Osteocyte (in vitro differentiated cells): Measurements from ENCODE around the gene LGALS4. TPM values are rescaled to one million over a fixed set of nuclear protein-coding genes. Genes with fewer than 3 reads are reported as not detected.

Experiments
- DNase-seq: peaks from one replicate; pipeline ENCODE4 v3.0.0; 2021; ENCODE audit warnings: mixed read lengths; ENCODE audit not compliant: unreplicated experiment; ENCODE audit errors: extremely low spot score
- H3K27ac Mint-ChIP-seq: one replicate; pipeline ENCODE4 v1.8.0; 2021; ENCODE audit warnings: mild to moderate bottlenecking, mixed read lengths; ENCODE audit not compliant: unreplicated experiment
- H3K27me3 Mint-ChIP-seq: one replicate; pipeline ENCODE4 v1.8.0; 2021; ENCODE audit warnings: mixed read lengths; ENCODE audit not compliant: unreplicated experiment
- H3K36me3 Mint-ChIP-seq: one replicate; pipeline ENCODE4 v1.8.0; 2021; ENCODE audit warnings: mixed read lengths; ENCODE audit not compliant: unreplicated experiment
- H3K4me1 Mint-ChIP-seq: one replicate; pipeline ENCODE4 v1.8.0; 2021; ENCODE audit warnings: mixed read lengths; ENCODE audit not compliant: unreplicated experiment
- H3K4me3 Mint-ChIP-seq: one replicate; pipeline ENCODE4 v1.8.0; 2021; ENCODE audit warnings: mild to moderate bottlenecking, moderate library complexity, mixed read lengths; ENCODE audit not compliant: unreplicated experiment
- H3K9me3 Mint-ChIP-seq: one replicate; pipeline ENCODE4 v1.8.0; 2021; ENCODE audit warnings: mixed read lengths; ENCODE audit not compliant: unreplicated experiment
- CTCF ChIP-seq: fragments of 200-600 bp; sonication (generic); IDR thresholded peaks from 2 replicates; pipeline ENCODE4 v1.5.0; 2021; ENCODE audit warnings: antibody characterized with exemption, mild to moderate bottlenecking, moderate library complexity
- total RNA-seq: library from RNA; stranded (reverse); gene quantifications from 2 replicates; pipeline ENCODE4 v1.2.1, GENCODE V29; 2021

Gene LGALS4
- total RNA-seq, 1 donor from 2014 or later: not detected

- no peak for DNase-seq
- H3K27ac Mint-ChIP-seq: no peak overlapping the region
- no peak overlapping the region for H3K4me3 Mint-ChIP-seq
- H3K36me3 Mint-ChIP-seq: peaks cover 73% of the 10 kb centered on the region
- H3K27me3 Mint-ChIP-seq: no peaks in the 10 kb centered on the region
- no peaks in the 10 kb centered on the region for H3K9me3 Mint-ChIP-seq
- H3K4me1 Mint-ChIP-seq: peaks cover 4% of the 10 kb centered on the region
- no peak for TF ChIP-seq CTCF
These were observed 29.2 kb upstream of the LGALS4 start for GRCh38 chr19:38841787-38842438.

- Mint-ChIP-seq H3K9me3 (no peaks in the 10 kb centered on the region), H3K36me3 (peaks cover 78% of the 10 kb centered on the region), H3K4me1 (peaks cover 3% of the 10 kb centered on the region), H3K27ac (no peak overlapping the region), H3K27me3 (no peaks in the 10 kb centered on the region), H3K4me3 (no peak overlapping the region)
- TF ChIP-seq CTCF: no peak
- DNase-seq: no peak
These were observed 28.5 kb upstream of the LGALS4 start for GRCh38 chr19:38841180-38841766.

GRCh38 chr19:38840583-38840968 lies 27.8 kb upstream of the LGALS4 start:
- no peak overlapping the region for H3K4me3 Mint-ChIP-seq
- DNase-seq: no peak
- no peak overlapping the region for H3K27ac Mint-ChIP-seq
- H3K9me3 Mint-ChIP-seq: no peaks in the 10 kb centered on the region
- peaks cover 75% of the 10 kb centered on the region for H3K36me3 Mint-ChIP-seq
- H3K27me3 Mint-ChIP-seq: no peaks in the 10 kb centered on the region
- TF ChIP-seq CTCF: no peak
- peaks cover 3% of the 10 kb centered on the region for H3K4me1 Mint-ChIP-seq

GRCh38 chr19:38839816-38840582 lies 27.3 kb upstream of the LGALS4 start:
- peaks cover 70% of the 10 kb centered on the region for H3K36me3 Mint-ChIP-seq
- no peaks in the 10 kb centered on the region for H3K27me3 Mint-ChIP-seq
- H3K9me3 Mint-ChIP-seq: no peaks in the 10 kb centered on the region
- DNase-seq: no peak
- H3K4me3 Mint-ChIP-seq: no peak overlapping the region
- TF ChIP-seq CTCF: no peak
- no peak overlapping the region for H3K27ac Mint-ChIP-seq
- H3K4me1 Mint-ChIP-seq: no peaks in the 10 kb centered on the region
